Measurements from ENCODE around the gene PCDH9. TPM values are rescaled to one million over a fixed set of nuclear protein-coding genes. Genes with fewer than 3 reads are reported as not detected.

Gene PCDH9
- total RNA-seq, 1 donor from 2014 or later, result 20.2 TPM

- Mint-ChIP-seq H3K9me3 (no peaks in the 10 kb centered on the region), H3K27me3 (no peaks in the 10 kb centered on the region), H3K4me1 (ENCODE audit: unreplicated experiment) (peaks cover 4% of the 10 kb centered on the region), H3K4me3 (no peak overlapping the region), H3K27ac (no peak overlapping the region), H3K36me3 (no peaks in the 10 kb centered on the region)
- no peak for DNase-seq (ENCODE audit: extremely low spot score, unreplicated experiment)
- no peak for TF ChIP-seq CTCF (conservative IDR thresholded peaks at IDR 0.05)
Observed at GRCh38 chr13:67125681-67126080, 104.5 kb downstream of the PCDH9 start.

- H3K27ac Mint-ChIP-seq, result no peak overlapping the region
- H3K27me3 Mint-ChIP-seq, result no peaks in the 10 kb centered on the region
- DNase-seq (ENCODE audit: extremely low spot score, unreplicated experiment), result no peak
- no peak for TF ChIP-seq CTCF (conservative IDR thresholded peaks at IDR 0.05)
- H3K4me1 Mint-ChIP-seq (ENCODE audit: unreplicated experiment), result peaks cover 4% of the 10 kb centered on the region
- H3K9me3 Mint-ChIP-seq, result no peaks in the 10 kb centered on the region
- no peaks in the 10 kb centered on the region for H3K36me3 Mint-ChIP-seq
- no peak overlapping the region for H3K4me3 Mint-ChIP-seq
Observed at GRCh38 chr13:67123165-67123564, 107.0 kb downstream of the PCDH9 start.

GRCh38 chr13:67122251-67122650 lies 107.9 kb downstream of the PCDH9 start:
- TF ChIP-seq CTCF (conservative IDR thresholded peaks at IDR 0.05), result no peak
- Mint-ChIP-seq H3K36me3 (no peaks in the 10 kb centered on the region), H3K27ac (no peak overlapping the region), H3K9me3 (no peaks in the 10 kb centered on the region), H3K4me3 (no peak overlapping the region), H3K27me3 (no peaks in the 10 kb centered on the region), H3K4me1 (ENCODE audit: unreplicated experiment) (peaks cover 4% of the 10 kb centered on the region)
- no peak for DNase-seq (ENCODE audit: extremely low spot score, unreplicated experiment)

- H3K36me3 Mint-ChIP-seq, result no peaks in the 10 kb centered on the region
- H3K9me3 Mint-ChIP-seq, result no peaks in the 10 kb centered on the region
- no peak for DNase-seq (ENCODE audit: extremely low spot score, unreplicated experiment)
- no peak overlapping the region for H3K4me3 Mint-ChIP-seq
- H3K4me1 Mint-ChIP-seq (ENCODE audit: unreplicated experiment), result peaks cover 4% of the 10 kb centered on the region
- H3K27ac Mint-ChIP-seq, result no peak overlapping the region
- no peaks in the 10 kb centered on the region for H3K27me3 Mint-ChIP-seq
- TF ChIP-seq CTCF (conservative IDR thresholded peaks at IDR 0.05), result no peak
Observed at GRCh38 chr13:67120872-67121531, 109.1 kb downstream of the PCDH9 start.

GRCh38 chr13:67119481-67119894 lies 110.6 kb downstream of the PCDH9 start:
- TF ChIP-seq CTCF (conservative IDR thresholded peaks at IDR 0.05), result no peak
- H3K27ac Mint-ChIP-seq, result no peak overlapping the region
- no peaks in the 10 kb centered on the region for H3K36me3 Mint-ChIP-seq

More at GRCh38 chr13:67119481-67119894, 110.6 kb downstream of the PCDH9 start:
- Mint-ChIP-seq H3K9me3 (no peaks in the 10 kb centered on the region), H3K4me3 (no peak overlapping the region), H3K4me1 (ENCODE audit: unreplicated experiment) (peaks cover 4% of the 10 kb centered on the region), H3K27me3 (no peaks in the 10 kb centered on the region)
- no peak for DNase-seq (ENCODE audit: extremely low spot score, unreplicated experiment)

Data from type B pancreatic cell (in vitro differentiated cells).